Gastrocnemius medialis (tissue), 4 donors: Measurements from ENCODE around the gene PYCARD.

Experiments used
- CTCF ChIP-seq, 5 experiments: fragments of 450-650 bp in 3 of 5; fragments of 200-600 bp in 2 of 5; sonication (generic) in 2 of 5; IDR thresholded peaks in 4 of 5; conservative IDR thresholded peaks in 1 of 5; 1 replicate in 4 of 5; 2 replicates in 1 of 5; pipeline ENCODE4 v1.5.1; 2016 to 2019; ENCODE audit warnings: antibody characterized with exemption in 5 of 5, mild to moderate bottlenecking in 3 of 5, moderate library complexity in 3 of 5
- POLR2A ChIP-seq, 2 donors: fragments of 450-650 bp; IDR thresholded peaks; one replicate each; pipeline ENCODE4 v1.6.1; 2017; ENCODE audit warnings: antibody characterized with exemption in 2 of 2, mild to moderate bottlenecking in 2 of 2, moderate library complexity in 2 of 2

DNA sequence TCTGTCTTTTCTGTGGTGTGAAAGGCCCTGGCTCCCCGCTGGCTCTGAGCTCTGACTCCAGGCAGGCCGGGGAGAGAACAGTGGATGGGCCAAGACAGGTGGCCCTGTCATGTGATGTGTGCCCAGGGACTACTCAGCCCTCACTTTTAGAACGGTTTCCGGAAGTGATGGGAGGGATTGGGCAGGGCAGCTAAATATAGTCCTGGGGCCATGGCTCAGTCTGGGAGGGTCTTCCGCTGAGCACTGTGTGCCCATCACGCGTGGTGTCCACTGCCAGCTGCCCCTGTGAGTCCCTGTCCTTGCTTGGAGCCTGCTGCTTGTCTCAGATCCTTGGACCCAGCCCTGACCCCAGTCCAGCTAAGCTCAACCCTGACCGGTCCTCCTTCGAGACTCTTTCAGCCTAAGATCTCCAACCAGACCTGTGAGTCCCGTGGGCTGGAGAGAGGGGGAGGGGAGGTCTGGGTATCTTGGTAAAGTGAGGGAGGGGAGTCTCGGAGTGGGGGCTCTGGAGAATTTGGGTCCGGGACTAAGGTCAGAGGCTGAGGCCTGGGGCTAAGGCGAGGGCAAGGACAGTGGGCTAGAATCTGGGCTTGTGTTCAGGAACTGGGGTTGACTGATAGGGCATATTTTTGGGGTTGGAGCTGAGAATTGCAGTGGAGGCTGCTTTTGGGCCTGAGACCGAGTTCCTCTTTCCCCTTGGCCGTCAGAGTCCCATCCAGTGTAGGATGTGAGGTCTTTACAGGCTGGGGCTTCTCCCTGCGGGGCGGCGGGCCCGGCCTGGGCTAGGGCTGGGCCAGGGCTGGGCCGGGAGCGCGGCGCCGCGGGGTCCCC is 11.5 kb upstream of the PYCARD start, which contains the start of gene TRIM72:
- TF ChIP-seq CTCF (IDR thresholded peaks at IDR 0.05 in 4 of 5, conservative IDR thresholded peaks at IDR 0.05 in 1 of 5) (peak in 1 of 5 experiments; percentile 3), POLR2A (IDR thresholded peaks at IDR 0.05) (peak; percentile 87 to 91)
